ENCODE data around the gene FER.
A peak's percentile ranks its signal among the peaks of the same experiment; 100 is the strongest.
"Not testable (repeated sequence)": the region's sequence is repeated elsewhere in the genome, so short reads cannot be mapped to it uniquely, and the experiment has no call there.

The FER gene

GRCh38 chr5:108998216-108998615 lies 250.5 kb downstream of the FER start:
- DNase-seq (ENCODE audit: low read depth, low spot score) = no peak

GRCh38 chr5:109003928-109004327 lies 256.2 kb downstream of the FER start:
- H3K4me3 ChIP-seq (ENCODE audit: low read length) = no peak overlapping the region
- DNase-seq (ENCODE audit: low read depth, low spot score) = no peak

More at GRCh38 chr5:108998216-108998615, 250.5 kb downstream of the FER start:
- no peak overlapping the region for H3K4me3 ChIP-seq (ENCODE audit: low read length)

- no peak overlapping the region for H3K4me3 ChIP-seq (ENCODE audit: low read length)
- DNase-seq (ENCODE audit: low read depth, low spot score) = peak; percentile 6
Measured at GRCh38 chr5:109005297-109006009, 257.8 kb downstream of the FER start.

GRCh38 chr5:109006129-109006528 lies 258.4 kb downstream of the FER start:
- no peak for DNase-seq (ENCODE audit: low read depth, low spot score)

GRCh38 chr5:109016300-109016699 lies 268.6 kb downstream of the FER start:
- peak; percentile 17 for DNase-seq (ENCODE audit: low read depth, low spot score)

More at GRCh38 chr5:109006129-109006528, 258.4 kb downstream of the FER start:
- no peak overlapping the region for H3K4me3 ChIP-seq (ENCODE audit: low read length)

GRCh38 chr5:109022056-109022455 lies 274.4 kb downstream of the FER start:
- no peak overlapping the region for H3K4me3 ChIP-seq (ENCODE audit: low read length)
- DNase-seq (ENCODE audit: low read depth, low spot score) = no peak

More at GRCh38 chr5:109016300-109016699, 268.6 kb downstream of the FER start:
- H3K4me3 ChIP-seq (ENCODE audit: low read length) = no peak overlapping the region

GRCh38 chr5:109025729-109026128 lies 278.0 kb downstream of the FER start:
- not testable (repeated sequence) for DNase-seq (ENCODE audit: low read depth, low spot score); H3K4me3 ChIP-seq (ENCODE audit: low read length)

- H3K4me3 ChIP-seq (ENCODE audit: low read length) = no peak overlapping the region
- DNase-seq (ENCODE audit: low read depth, low spot score) = no peak
Measured at GRCh38 chr5:109027983-109028607, 280.4 kb downstream of the FER start.

GRCh38 chr5:109028608-109029299 lies 281.1 kb downstream of the FER start:
- no peak overlapping the region for H3K4me3 ChIP-seq (ENCODE audit: low read length)
- DNase-seq (ENCODE audit: low read depth, low spot score) = no peak

GRCh38 chr5:109029847-109030246 lies 282.1 kb downstream of the FER start:
- no peak overlapping the region for H3K4me3 ChIP-seq (ENCODE audit: low read length)
- DNase-seq (ENCODE audit: low read depth, low spot score) = no peak

GRCh38 chr5:109030360-109031143 lies 282.9 kb downstream of the FER start:
- H3K4me3 ChIP-seq (ENCODE audit: low read length) = no peak overlapping the region
- DNase-seq (ENCODE audit: low read depth, low spot score) = no peak

- H3K4me3 ChIP-seq (ENCODE audit: low read length) = no peak overlapping the region
- no peak for DNase-seq (ENCODE audit: low read depth, low spot score)
Measured at GRCh38 chr5:109034306-109034705, 286.6 kb downstream of the FER start.

GRCh38 chr5:109035436-109035835 lies 287.7 kb downstream of the FER start:
- H3K4me3 ChIP-seq (ENCODE audit: low read length) = no peak overlapping the region
- no peak for DNase-seq (ENCODE audit: low read depth, low spot score)

GRCh38 chr5:109038209-109038840 lies 290.6 kb downstream of the FER start:
- no peak overlapping the region for H3K4me3 ChIP-seq (ENCODE audit: low read length)
- DNase-seq (ENCODE audit: low read depth, low spot score) = no peak

GRCh38 chr5:109041317-109041716 lies 293.6 kb downstream of the FER start:
- DNase-seq (ENCODE audit: low read depth, low spot score) = no peak
- H3K4me3 ChIP-seq (ENCODE audit: low read length) = no peak overlapping the region

GRCh38 chr5:109045710-109046109 lies 298.0 kb downstream of the FER start:
- DNase-seq (ENCODE audit: low read depth, low spot score) = no peak
- no peak overlapping the region for H3K4me3 ChIP-seq (ENCODE audit: low read length)

- no peak for DNase-seq (ENCODE audit: low read depth, low spot score)
- no peak overlapping the region for H3K4me3 ChIP-seq (ENCODE audit: low read length)
Measured at GRCh38 chr5:109049565-109049964, 301.9 kb downstream of the FER start.

GRCh38 chr5:109050321-109050720 lies 302.6 kb downstream of the FER start:
- H3K4me3 ChIP-seq (ENCODE audit: low read length); DNase-seq (ENCODE audit: low read depth, low spot score): not testable (repeated sequence)

GRCh38 chr5:109052216-109052615 lies 304.5 kb downstream of the FER start:
- not testable (repeated sequence) for H3K4me3 ChIP-seq (ENCODE audit: low read length); DNase-seq (ENCODE audit: low read depth, low spot score)
